Loucy (cell line): Measurements from ENCODE around the gene FAM25G.
"Not testable (repeated sequence)": the region's sequence is repeated elsewhere in the genome, so short reads cannot be mapped to it uniquely, and the experiment has no call there.

Source experiments
- H2AFZ ChIP-seq: fragments of 200-600 bp; sonication (generic); 2 replicates; pipeline ENCODE4 v1.6.0; 2016; ENCODE audit warnings: antibody characterized with exemption, mild to moderate bottlenecking, low read length, moderate library complexity
- H3F3A ChIP-seq: fragments of 200-600 bp; 2 replicates; pipeline ENCODE4 v1.6.0; 2016; ENCODE audit warnings: antibody characterized with exemption, low read depth, mild to moderate bottlenecking
- H3K27me3 ChIP-seq: fragments of 200-600 bp; sonication (generic); 2 replicates; pipeline ENCODE4 v1.6.1; 2014; ENCODE audit warnings: low read length, mild to moderate bottlenecking; ENCODE audit not compliant: insufficient read depth, poor library complexity, severe bottlenecking
- H3K36me3 ChIP-seq: fragments of 200-600 bp; sonication (generic); 2 replicates; pipeline ENCODE4 v1.6.1; 2016; ENCODE audit warnings: low read length; ENCODE audit not compliant: insufficient read depth
- H3K4me1 ChIP-seq: fragments of 200-600 bp; sonication (generic); 2 replicates; pipeline ENCODE4 v1.5.1; 2014; ENCODE audit warnings: low read length, mild to moderate bottlenecking; ENCODE audit not compliant: insufficient read depth, poor library complexity, severe bottlenecking
- H3K4me2 ChIP-seq: fragments of 200-600 bp; sonication (generic); 2 replicates; pipeline ENCODE4 v1.6.0; 2014; ENCODE audit warnings: antibody characterized with exemption, low read length, low read depth, mild to moderate bottlenecking; ENCODE audit not compliant: poor library complexity, severe bottlenecking
- H3K4me3 ChIP-seq: fragments of 200-600 bp; sonication (generic); 2 replicates; pipeline ENCODE4 v1.5.1; 2014; ENCODE audit warnings: low read length, mild to moderate bottlenecking, mixed read lengths; ENCODE audit not compliant: poor library complexity, severe bottlenecking
- H3K79me2 ChIP-seq: fragments of 200-600 bp; sonication (generic); 2 replicates; pipeline ENCODE4 v1.6.1; 2014; ENCODE audit warnings: low read length; ENCODE audit not compliant: insufficient read depth
- H3K9ac ChIP-seq: fragments of 200-600 bp; sonication (generic); 2 replicates; pipeline ENCODE4 v1.6.0; 2014; ENCODE audit warnings: mild to moderate bottlenecking, low read depth, low read length, moderate library complexity; ENCODE audit not compliant: poor library complexity, severe bottlenecking
- H3K9me2 ChIP-seq: fragments of 200-600 bp; sonication (generic); replicated peaks from 2 replicates; pipeline ENCODE4 v1.6.1; 2016; ENCODE audit warnings: low read depth, low read length, mixed read lengths
- H3K9me3 ChIP-seq: fragments of 200-600 bp; sonication (generic); 2 replicates; pipeline ENCODE4 v1.6.1; 2014; ENCODE audit warnings: mild to moderate bottlenecking, antibody characterized with exemption, low read length, low read depth; ENCODE audit not compliant: insufficient read depth
- H4K20me1 ChIP-seq: fragments of 200-600 bp; sonication (generic); 2 replicates; pipeline ENCODE4 v1.6.0; 2014; ENCODE audit warnings: antibody characterized with exemption, low read length, mild to moderate bottlenecking; ENCODE audit not compliant: insufficient read depth, poor library complexity, severe bottlenecking
- EZH2phosphoT487 ChIP-seq: fragments of 200-600 bp; IDR thresholded peaks from 2 replicates; pipeline ENCODE4 v1.6.1; 2018; ENCODE audit warnings: antibody characterized with exemption, mild to moderate bottlenecking, moderate library complexity, borderline replicate concordance
- TF ChIP-seq, protein P1 (sequence below): fragments of 200-600 bp; sonication (generic); conservative IDR thresholded peaks from 2 replicates; pipeline ENCODE4 v1.5.1; 2014; ENCODE audit warnings: mild to moderate bottlenecking, antibody characterized with exemption, low read length

FAM25G gene

DNA sequence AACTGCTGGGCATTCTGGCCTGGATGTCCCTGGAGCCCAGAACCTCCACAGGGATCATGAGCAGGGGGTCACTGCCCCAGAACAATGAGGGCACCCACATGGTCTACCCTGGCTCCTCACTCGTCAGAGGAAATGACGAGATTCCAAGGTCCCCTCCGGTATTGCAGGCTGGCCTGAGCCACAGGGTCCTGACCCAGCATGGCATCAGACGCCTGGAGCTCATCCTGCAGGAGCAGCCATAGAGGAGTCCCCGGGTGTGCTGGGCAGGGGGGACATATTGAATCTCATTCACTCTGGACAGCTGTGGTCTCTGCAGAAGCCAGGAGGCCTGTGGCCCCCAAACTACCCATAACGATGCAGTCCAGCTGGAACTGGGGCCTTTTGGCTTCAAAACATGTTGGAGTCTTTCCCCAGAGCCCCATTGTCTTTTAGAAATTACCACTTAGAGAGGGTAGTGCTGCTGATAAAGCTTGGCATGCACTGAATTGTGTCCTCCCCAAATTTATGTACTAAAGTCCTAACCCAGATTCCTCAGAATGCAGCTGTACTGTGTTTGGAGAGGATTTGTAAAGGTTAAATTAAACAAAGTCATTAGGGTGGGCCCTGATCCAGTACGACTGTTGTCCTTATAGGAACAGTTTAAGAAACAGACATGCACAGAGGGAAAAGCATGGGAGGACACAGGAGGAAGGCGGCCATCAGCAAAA, 35.3 kb downstream of the FAM25G start:
- no peaks in the 10 kb centered on the region for H3F3A ChIP-seq
- no peak for TF ChIP-seq EZH2phosphoT487
- TF ChIP-seq, protein P1, sequence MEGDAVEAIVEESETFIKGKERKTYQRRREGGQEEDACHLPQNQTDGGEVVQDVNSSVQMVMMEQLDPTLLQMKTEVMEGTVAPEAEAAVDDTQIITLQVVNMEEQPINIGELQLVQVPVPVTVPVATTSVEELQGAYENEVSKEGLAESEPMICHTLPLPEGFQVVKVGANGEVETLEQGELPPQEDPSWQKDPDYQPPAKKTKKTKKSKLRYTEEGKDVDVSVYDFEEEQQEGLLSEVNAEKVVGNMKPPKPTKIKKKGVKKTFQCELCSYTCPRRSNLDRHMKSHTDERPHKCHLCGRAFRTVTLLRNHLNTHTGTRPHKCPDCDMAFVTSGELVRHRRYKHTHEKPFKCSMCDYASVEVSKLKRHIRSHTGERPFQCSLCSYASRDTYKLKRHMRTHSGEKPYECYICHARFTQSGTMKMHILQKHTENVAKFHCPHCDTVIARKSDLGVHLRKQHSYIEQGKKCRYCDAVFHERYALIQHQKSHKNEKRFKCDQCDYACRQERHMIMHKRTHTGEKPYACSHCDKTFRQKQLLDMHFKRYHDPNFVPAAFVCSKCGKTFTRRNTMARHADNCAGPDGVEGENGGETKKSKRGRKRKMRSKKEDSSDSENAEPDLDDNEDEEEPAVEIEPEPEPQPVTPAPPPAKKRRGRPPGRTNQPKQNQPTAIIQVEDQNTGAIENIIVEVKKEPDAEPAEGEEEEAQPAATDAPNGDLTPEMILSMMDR: no peak
- no peaks in the 10 kb centered on the region for H3K9me3 ChIP-seq

DNA sequence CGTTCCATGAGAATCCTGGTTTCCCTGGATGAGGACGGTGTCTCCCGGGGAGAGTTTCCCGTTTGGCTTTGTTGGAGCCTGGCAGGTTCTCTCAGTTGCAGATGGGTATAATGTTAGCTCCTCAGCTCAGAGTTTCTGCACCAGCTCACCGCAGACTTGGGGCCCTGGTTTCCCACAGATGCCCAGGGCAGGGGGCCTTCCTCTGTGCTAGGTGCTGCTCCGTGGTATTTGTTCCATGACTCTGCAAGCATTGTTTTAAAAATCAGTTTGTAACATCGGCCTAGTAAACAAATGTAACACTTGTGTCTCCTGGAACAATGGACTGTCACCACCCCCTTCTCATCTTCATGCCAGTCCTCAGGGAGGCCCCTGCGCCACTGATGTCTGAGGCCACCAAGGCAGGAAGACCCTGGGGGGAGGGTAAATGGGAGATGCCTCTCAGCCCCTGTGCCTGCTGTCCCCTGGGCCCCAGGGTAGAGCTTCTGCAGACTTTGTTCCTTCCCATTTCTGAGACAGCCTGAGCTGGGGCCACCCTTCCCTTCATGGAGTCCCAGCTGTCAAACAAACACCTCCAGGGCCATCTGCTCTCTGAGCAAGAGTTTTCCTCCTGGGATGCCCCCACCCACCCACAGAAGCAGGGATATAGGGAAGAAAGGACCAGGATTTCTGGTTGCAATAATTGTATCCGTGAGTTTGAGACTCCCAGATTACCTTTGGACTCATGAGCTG, 36.0 kb downstream of the FAM25G start:
- H3K9ac ChIP-seq, H3K4me2 ChIP-seq, H2AFZ ChIP-seq, H3K27me3 ChIP-seq, H3F3A ChIP-seq, H3K9me2 ChIP-seq, H3K36me3 ChIP-seq, H3K4me3 ChIP-seq, H3K4me1 ChIP-seq, H3K79me2 ChIP-seq, H3K9me3 ChIP-seq, H4K20me1 ChIP-seq: not testable (repeated sequence)

More for the DNA sequence above, 35.3 kb downstream of the FAM25G start:
- no peaks in the 10 kb centered on the region for H3K27me3 ChIP-seq
- H3K9ac ChIP-seq: no peak overlapping the region
- no peak overlapping the region for H3K4me2 ChIP-seq
- no peaks in the 10 kb centered on the region for H4K20me1 ChIP-seq
- no peaks in the 10 kb centered on the region for H3K79me2 ChIP-seq
- no peaks in the 10 kb centered on the region for H3K4me1 ChIP-seq
- no peak overlapping the region for H2AFZ ChIP-seq
- H3K9me2 ChIP-seq: no peaks in the 10 kb centered on the region
- no peak overlapping the region for H3K4me3 ChIP-seq
- no peaks in the 10 kb centered on the region for H3K36me3 ChIP-seq

DNA sequence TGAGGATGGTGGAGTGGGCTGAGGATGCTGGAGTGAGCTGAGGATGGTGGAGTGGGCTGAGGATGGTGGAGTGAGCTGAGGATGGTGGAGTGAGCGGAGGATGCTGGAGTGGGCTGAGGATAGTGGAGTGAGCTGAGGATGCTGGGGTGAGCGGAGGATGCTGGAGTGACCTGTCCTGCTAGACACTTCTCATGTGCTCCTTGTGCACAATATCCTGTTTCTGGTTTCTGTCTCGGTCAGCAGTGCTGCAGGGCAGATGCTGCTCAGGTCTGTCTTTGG, 36.8 kb downstream of the FAM25G start:
- TF ChIP-seq EZH2phosphoT487: no peak
- TF ChIP-seq, protein P1: no peak
- no peak overlapping the region for H2AFZ ChIP-seq
- H3K9me2 ChIP-seq: no peaks in the 10 kb centered on the region
- H3K4me1 ChIP-seq: no peaks in the 10 kb centered on the region
- no peak overlapping the region for H3K4me3 ChIP-seq
- no peaks in the 10 kb centered on the region for H3K9me3 ChIP-seq
- no peak overlapping the region for H3K4me2 ChIP-seq
- H3K9ac ChIP-seq: no peak overlapping the region
- H3F3A ChIP-seq: no peaks in the 10 kb centered on the region
- H3K36me3 ChIP-seq: no peaks in the 10 kb centered on the region
- H3K79me2 ChIP-seq: no peaks in the 10 kb centered on the region
- H3K27me3 ChIP-seq: no peaks in the 10 kb centered on the region
- no peaks in the 10 kb centered on the region for H4K20me1 ChIP-seq
